Measurements from ENCODE around the gene RNF215. TPM values are rescaled to one million over a fixed set of nuclear protein-coding genes. Genes with fewer than 3 reads are reported as not detected.

Gene RNF215
- total RNA-seq, 1 donor from 2014 or later: 39.4 TPM

DNA sequence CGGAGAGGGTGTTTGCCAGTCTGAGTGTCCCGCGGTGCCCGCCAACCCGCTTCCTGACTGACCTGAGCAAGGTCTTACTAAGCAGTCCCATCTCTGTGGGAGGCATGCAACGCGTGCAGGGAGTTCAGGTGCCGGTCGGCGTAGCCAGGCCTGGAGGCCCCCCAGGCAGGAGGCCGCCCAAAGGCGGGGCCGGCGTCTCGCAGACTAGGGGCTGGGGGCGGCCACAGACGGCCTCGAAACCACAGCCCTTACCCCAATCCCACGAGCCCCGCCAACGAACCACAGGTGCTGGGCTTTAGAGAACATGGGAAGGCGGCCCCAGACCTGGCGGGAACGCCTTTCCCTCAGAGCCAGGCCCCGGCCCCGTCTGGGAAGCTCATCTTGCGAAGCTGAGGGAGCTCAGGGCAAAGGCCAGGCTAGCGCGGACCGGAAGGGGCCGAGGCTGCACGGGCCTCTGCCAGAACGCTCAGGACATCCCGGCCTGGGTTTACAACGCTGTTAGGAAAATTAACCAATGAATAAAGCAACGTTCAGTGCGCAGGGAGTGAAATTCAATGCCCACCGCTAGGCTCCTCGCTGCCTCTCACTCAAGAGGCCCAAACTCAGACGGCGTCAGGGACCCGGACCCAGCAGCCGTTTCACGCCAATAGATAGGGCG lies 36.2 kb upstream of the RNF215 start:
- H3K4me3 Mint-ChIP-seq: peak overlapping the region; percentile 88
- H3K27me3 Mint-ChIP-seq (ENCODE audit: low read depth): no peaks in the 10 kb centered on the region
- H3K9me3 Mint-ChIP-seq: no peaks in the 10 kb centered on the region
- H3K4me1 Mint-ChIP-seq: peaks cover 38% of the 10 kb centered on the region
- H3K36me3 Mint-ChIP-seq: peaks cover 6% of the 10 kb centered on the region
- no peak for DNase-seq (ENCODE audit: low spot score in 2 of 2, unreplicated experiment in 2 of 2)
- peak overlapping the region; percentile 98 for H3K27ac Mint-ChIP-seq
- TF ChIP-seq CTCF (IDR thresholded peaks at IDR 0.05; ENCODE audit: unreplicated experiment): no peak

GRCh38 chr22:30422481-30423300 lies 35.5 kb upstream of the RNF215 start:
- H3K4me3 Mint-ChIP-seq: peak overlapping the region; percentile 88
- H3K9me3 Mint-ChIP-seq: no peaks in the 10 kb centered on the region
- H3K27ac Mint-ChIP-seq: peak overlapping the region; percentile 98
- TF ChIP-seq CTCF (IDR thresholded peaks at IDR 0.05; ENCODE audit: unreplicated experiment): no peak
- H3K27me3 Mint-ChIP-seq (ENCODE audit: low read depth): no peaks in the 10 kb centered on the region
- H3K4me1 Mint-ChIP-seq: peaks cover 38% of the 10 kb centered on the region
- peaks cover 10% of the 10 kb centered on the region for H3K36me3 Mint-ChIP-seq
- no peak for DNase-seq (ENCODE audit: low spot score in 2 of 2, unreplicated experiment in 2 of 2)

DNA sequence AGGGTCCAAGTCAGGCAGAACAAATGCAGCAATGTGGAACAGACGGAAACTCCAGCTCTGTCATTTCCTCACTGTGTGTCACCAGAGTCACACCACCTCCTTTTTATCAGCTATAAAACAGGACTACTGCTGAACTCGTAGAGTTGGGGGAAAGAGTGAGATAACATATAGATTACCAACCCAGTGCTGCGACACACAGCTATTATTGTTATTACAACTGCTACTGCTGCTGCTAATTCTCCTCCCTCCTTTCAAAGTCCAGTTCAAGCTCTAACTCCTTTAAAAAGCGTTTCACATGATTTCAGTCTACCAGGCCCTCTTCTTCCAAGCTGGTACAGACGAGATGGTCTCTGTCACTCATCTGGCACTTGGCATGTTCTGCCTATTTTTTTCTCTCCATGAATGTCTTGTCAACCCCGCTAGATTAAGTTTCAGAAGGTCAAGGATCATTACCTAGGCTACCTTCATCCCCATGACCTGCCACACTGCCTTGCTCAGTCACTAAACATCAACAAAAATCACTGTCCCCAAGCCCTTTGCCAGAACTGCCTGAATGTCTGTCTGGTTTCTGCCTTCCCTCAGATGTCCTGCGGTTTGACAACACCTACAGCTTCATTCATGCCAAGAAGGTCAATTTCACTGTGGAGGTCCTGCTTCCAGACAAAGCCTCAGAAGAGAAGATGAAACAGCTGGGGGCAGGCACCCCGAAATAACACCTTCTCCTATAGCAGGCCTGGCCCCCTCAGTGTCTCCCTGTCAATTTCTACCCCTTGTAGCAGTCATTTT lies 34.7 kb upstream of the RNF215 start:
- Mint-ChIP-seq H3K4me3 (peak overlapping the region; percentile 88), H3K27me3 (ENCODE audit: low read depth) (no peaks in the 10 kb centered on the region), H3K9me3 (no peaks in the 10 kb centered on the region), H3K27ac (peak overlapping the region; percentile 98), H3K36me3 (peaks cover 10% of the 10 kb centered on the region), H3K4me1 (peaks cover 38% of the 10 kb centered on the region)
- no peak for DNase-seq (ENCODE audit: low spot score in 2 of 2, unreplicated experiment in 2 of 2)
- TF ChIP-seq CTCF (IDR thresholded peaks at IDR 0.05; ENCODE audit: unreplicated experiment): no peak

DNA sequence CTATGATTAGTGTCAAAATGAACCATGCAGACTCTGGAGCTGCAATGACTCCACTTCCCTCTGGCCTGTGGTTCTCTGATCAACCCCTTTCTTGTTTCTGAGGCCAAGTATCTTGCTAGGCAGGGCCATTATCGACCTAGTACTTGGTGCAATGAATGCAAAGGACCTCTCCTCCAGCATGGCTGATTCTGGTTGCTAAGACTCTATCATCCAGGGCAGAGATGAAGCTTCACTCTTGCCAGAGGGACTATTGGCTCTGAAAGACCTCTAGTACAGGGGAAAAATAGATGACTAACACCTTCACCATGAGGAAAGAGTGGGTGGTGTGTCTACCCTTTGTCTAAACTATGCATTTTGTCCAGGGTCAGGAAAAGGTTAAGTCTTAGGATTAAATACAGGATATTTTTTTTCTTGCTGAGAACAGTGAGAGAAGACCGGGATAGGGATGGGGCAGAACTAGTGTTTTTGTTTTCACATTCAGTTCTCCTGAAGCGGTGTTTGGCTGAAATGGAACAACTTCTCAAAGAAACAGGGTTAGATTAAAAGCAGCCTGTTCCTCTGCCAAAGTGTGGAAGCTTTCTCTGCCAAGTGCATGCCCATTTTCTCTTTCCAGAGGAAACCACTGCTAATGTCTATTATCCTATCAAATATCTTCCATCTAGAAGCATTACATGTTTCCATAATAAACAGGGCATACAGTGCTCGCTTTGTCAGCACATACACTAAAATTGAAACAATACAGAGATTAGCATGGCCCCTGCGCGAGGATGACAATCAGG lies 33.3 kb upstream of the RNF215 start:
- no peak overlapping the region for H3K27ac Mint-ChIP-seq
- H3K4me1 Mint-ChIP-seq: peaks cover 32% of the 10 kb centered on the region
- no peak overlapping the region for H3K4me3 Mint-ChIP-seq
- peaks cover 16% of the 10 kb centered on the region for H3K36me3 Mint-ChIP-seq
- no peak for DNase-seq (ENCODE audit: low spot score in 2 of 2, unreplicated experiment in 2 of 2)
- H3K9me3 Mint-ChIP-seq: no peaks in the 10 kb centered on the region
- TF ChIP-seq CTCF (IDR thresholded peaks at IDR 0.05; ENCODE audit: unreplicated experiment): no peak
- no peaks in the 10 kb centered on the region for H3K27me3 Mint-ChIP-seq (ENCODE audit: low read depth)

- peaks cover 22% of the 10 kb centered on the region for H3K36me3 Mint-ChIP-seq
- H3K27me3 Mint-ChIP-seq (ENCODE audit: low read depth): no peaks in the 10 kb centered on the region
- H3K4me1 Mint-ChIP-seq: peaks cover 10% of the 10 kb centered on the region
- no peak for TF ChIP-seq CTCF (IDR thresholded peaks at IDR 0.05; ENCODE audit: unreplicated experiment)
- DNase-seq (ENCODE audit: low spot score in 2 of 2, unreplicated experiment in 2 of 2): no peak
- no peak overlapping the region for H3K27ac Mint-ChIP-seq
- no peaks in the 10 kb centered on the region for H3K9me3 Mint-ChIP-seq
- H3K4me3 Mint-ChIP-seq: no peak overlapping the region
Observed at GRCh38 chr22:30416837-30417236, 29.6 kb upstream of the RNF215 start.

All from mesothelial cell of epicardium (in vitro differentiated cells).